ENCODE measurements around the gene PRKD3.
A peak's percentile ranks its signal among the peaks of the same experiment; 100 is the strongest.
"Not testable (repeated sequence)": the region's sequence is repeated elsewhere in the genome, so short reads cannot be mapped to it uniquely, and the experiment has no call there.

Gene PRKD3

GRCh38 chr2:37316181-37316580 is 8.5 kb downstream of the PRKD3 start:
- no peak for DNase-seq

- no peak for DNase-seq
These were observed 9.3 kb downstream of the PRKD3 start for GRCh38 chr2:37315364-37315763.

- no peak for DNase-seq
These were observed 17.1 kb downstream of the PRKD3 start for GRCh38 chr2:37307500-37307899.

- no peak for DNase-seq
These were observed 18.6 kb downstream of the PRKD3 start for GRCh38 chr2:37306024-37306423.

GRCh38 chr2:37302701-37303252 is 21.9 kb downstream of the PRKD3 start:
- DNase-seq, result no peak

- peak; percentile 25 for DNase-seq
These were observed 23.2 kb downstream of the PRKD3 start for GRCh38 chr2:37301408-37301807.

- DNase-seq, result no peak
These were observed 24.1 kb downstream of the PRKD3 start for GRCh38 chr2:37300578-37300977.

GRCh38 chr2:37300146-37300545 is 24.5 kb downstream of the PRKD3 start:
- DNase-seq, result no peak

- DNase-seq, result no peak
These were observed 27.0 kb downstream of the PRKD3 start for GRCh38 chr2:37297632-37298031.

GRCh38 chr2:37295469-37296073 is 29.1 kb downstream of the PRKD3 start:
- no peak for DNase-seq

GRCh38 chr2:37294858-37295257 is 29.8 kb downstream of the PRKD3 start:
- DNase-seq, result not testable (repeated sequence)

GRCh38 chr2:37291680-37292079 is 33.0 kb downstream of the PRKD3 start:
- no peak for DNase-seq

- no peak for DNase-seq
These were observed 36.7 kb downstream of the PRKD3 start for GRCh38 chr2:37287966-37288365.

GRCh38 chr2:37284381-37284780 is 40.3 kb downstream of the PRKD3 start:
- DNase-seq, result peak; percentile 21

- DNase-seq, result peak; percentile 97
These were observed 41.4 kb downstream of the PRKD3 start for GRCh38 chr2:37283207-37283606.

- DNase-seq, result peak; percentile 90
These were observed 41.9 kb downstream of the PRKD3 start for GRCh38 chr2:37282746-37283145.

GRCh38 chr2:37281916-37282315 is 42.7 kb downstream of the PRKD3 start:
- no peak for DNase-seq

GRCh38 chr2:37276291-37276690 is 48.3 kb downstream of the PRKD3 start:
- DNase-seq, result no peak

All from fibroblast of skin of back (primary cell).